A549 (cell line): ENCODE measurements around the gene PIGO. TPM values are rescaled to one million over a fixed set of nuclear protein-coding genes. Genes with fewer than 3 reads are reported as not detected.

ENCODE experiments used
- ATAC-seq, 2 experiments: fragments of 200-7000 bp in 1 of 2; fragments of >200 bp in 1 of 2; cut with Nextera tagmentation in 1 of 2; cut with Tn5 transposase in 1 of 2; 3 replicates each; pipeline versions ENCODE4 v1.8.0 to v1.9.1; 2018 to 2020; ENCODE audit warnings: mild to moderate bottlenecking in 1 of 2, moderate library complexity in 1 of 2
- CTCF ChIA-PET: fragments of 300-600 bp; sonication (Branson Sonifier 250); formaldehyde crosslinking; extraction: SDS; loops from one replicate; lab custom pipeline; 2021; ENCODE audit warnings: antibody characterized with exemption, inconsistent platforms; lab: Yijun Ruan, JAX
- POLR2A ChIA-PET: fragments of 350-600 bp; formaldehyde crosslinking; extraction: SDS; loops from one replicate; lab custom pipeline; 2021; ENCODE audit warnings: antibody characterized with exemption, inconsistent platforms; lab: Yijun Ruan, JAX
- DNase-seq, 2 experiments: peaks; one replicate each; pipeline versions ENCODE4 v3.0.0 to v3.0.0-alpha.2; 2011 to 2016; ENCODE audit warnings: low read depth in 1 of 2, low spot score in 1 of 2
- FAIRE-seq: peaks from 2 replicates; lab custom pipeline; 2011; peaks lifted over from hg19 to GRCh38; lab: Jason Lieb, UNC
- H3K27ac ChIP-seq, 2 experiments: fragments of >200 bp; sonication (Bioruptor Twin); formaldehyde crosslinking; 3 replicates each; pipeline ENCODE4 v1.5.1; 2016 to 2017
- H3K4me1 ChIP-seq: fragments of >200 bp; sonication (Bioruptor Twin); formaldehyde crosslinking; 3 replicates; pipeline ENCODE4 v1.6.1; 2016
- H3K4me2 ChIP-seq: fragments of >200 bp; sonication (Bioruptor Twin); formaldehyde crosslinking; 3 replicates; pipeline ENCODE4 v1.6.1; 2016
- H3K4me3 ChIP-seq: fragments of >200 bp; sonication (Bioruptor Twin); formaldehyde crosslinking; 3 replicates; pipeline ENCODE4 v1.5.1; 2016
- H3K9me3 ChIP-seq: fragments of >200 bp; sonication (Bioruptor Twin); formaldehyde crosslinking; 3 replicates; pipeline ENCODE4 v1.6.1; 2016
- ATOH8 ChIP-seq: fragments of 250-450 bp; sonication (Bioruptor Pico); IDR thresholded peaks from 2 replicates; pipeline ENCODE4 v1.5.0; 2020; ENCODE audit warnings: low read depth, mild to moderate bottlenecking, moderate library complexity
- EP300 ChIP-seq, 2 experiments: fragments of >200 bp; sonication (Bioruptor Twin); formaldehyde crosslinking; IDR thresholded peaks; 2 replicates in 1 of 2; 3 replicates in 1 of 2; pipeline ENCODE4 v1.6.1; 2016 to 2017
- ESRRA ChIP-seq: fragments of 150-350 bp; IDR thresholded peaks from 2 replicates; pipeline ENCODE4 v1.6.1; 2014; ENCODE audit warnings: mild to moderate bottlenecking, low read length, borderline replicate concordance
- FOSL2 ChIP-seq, 2 experiments: fragments of 450-650 bp in 1 of 2; fragments of >200 bp in 1 of 2; sonication (Bioruptor Twin) in 1 of 2; formaldehyde crosslinking; IDR thresholded peaks; 2 replicates each; pipeline versions ENCODE4 v1.5.0 to v1.6.1; 2016 to 2020; ENCODE audit warnings: mild to moderate bottlenecking in 1 of 2, moderate library complexity in 1 of 2
- FOXS1 ChIP-seq: fragments of 250-450 bp; sonication (Bioruptor Pico); IDR thresholded peaks from 2 replicates; pipeline ENCODE4 v1.5.0; 2020; ENCODE audit warnings: mild to moderate bottlenecking, moderate library complexity
- HDAC2 ChIP-seq: fragments of 200-600 bp; sonication (generic); IDR thresholded peaks from 2 replicates; pipeline ENCODE4 v1.6.1; 2016
- HEYL ChIP-seq: fragments of 250-450 bp; sonication (Bioruptor Pico); IDR thresholded peaks from 2 replicates; pipeline ENCODE4 v1.8.0; 2021; ENCODE audit warnings: mild to moderate bottlenecking, moderate library complexity
- HOXA7 ChIP-seq: fragments of 250-450 bp; sonication (Bioruptor Pico); IDR thresholded peaks from 2 replicates; pipeline ENCODE4 v1.5.0; 2020; ENCODE audit warnings: mild to moderate bottlenecking, moderate library complexity
- HOXB5 ChIP-seq: fragments of 250-450 bp; sonication (Bioruptor Pico); IDR thresholded peaks from 2 replicates; pipeline ENCODE4 v1.5.0; 2020; ENCODE audit warnings: mild to moderate bottlenecking, moderate library complexity
- JUN ChIP-seq, 2 experiments: fragments of >200 bp; sonication (Bioruptor Twin); formaldehyde crosslinking; IDR thresholded peaks; 2 replicates in 1 of 2; 3 replicates in 1 of 2; pipeline ENCODE4 v1.6.1; 2016 to 2017
- JUNB ChIP-seq: fragments of >200 bp; sonication (Bioruptor Twin); formaldehyde crosslinking; IDR thresholded peaks from 2 replicates; pipeline ENCODE4 v1.6.1; 2016
- KDM1A ChIP-seq: fragments of 200-600 bp; sonication (generic); IDR thresholded peaks from 2 replicates; pipeline ENCODE4 v1.6.1; 2016; ENCODE audit warnings: low read depth, mild to moderate bottlenecking
- MAFK ChIP-seq: fragments of 450-650 bp; IDR thresholded peaks from 2 replicates; pipeline ENCODE4 v1.6.1; 2014; ENCODE audit not compliant: partially characterized antibody
- MAZ ChIP-seq: fragments of 150-350 bp; IDR thresholded peaks from 2 replicates; pipeline ENCODE4 v1.6.1; 2014; ENCODE audit warnings: antibody characterized with exemption, low read depth, low read length, borderline replicate concordance
- NFE2L2 ChIP-seq: fragments of 150-350 bp; conservative IDR thresholded peaks from 2 replicates; pipeline ENCODE4 v1.6.1; 2014; ENCODE audit warnings: low read length
- NR3C1 ChIP-seq: fragments of >200 bp; sonication (Bioruptor Twin); formaldehyde crosslinking; IDR thresholded peaks from 3 replicates; pipeline ENCODE4 v1.6.1; 2017
- RCOR1 ChIP-seq: fragments of 150-350 bp; IDR thresholded peaks from 2 replicates; pipeline ENCODE4 v1.6.1; 2014; ENCODE audit warnings: antibody characterized with exemption, low read length, low read depth
- REST ChIP-seq: fragments of 200-600 bp; sonication (generic); IDR thresholded peaks from 2 replicates; pipeline ENCODE4 v1.6.1; 2016; ENCODE audit warnings: antibody characterized with exemption, mild to moderate bottlenecking, moderate library complexity
- RNF2 ChIP-seq: fragments of 200-600 bp; sonication (generic); IDR thresholded peaks from 2 replicates; pipeline ENCODE4 v1.6.1; 2016; ENCODE audit warnings: low read depth, mild to moderate bottlenecking, antibody characterized with exemption, moderate library complexity, borderline replicate concordance
- SMC3 ChIP-seq: fragments of >200 bp; sonication (Bioruptor Twin); formaldehyde crosslinking; IDR thresholded peaks from 3 replicates; pipeline ENCODE4 v1.6.1; 2018; ENCODE audit warnings: inconsistent platforms
- TP53 ChIP-seq: fragments of 250-450 bp; sonication (Bioruptor Pico); IDR thresholded peaks from 2 replicates; pipeline ENCODE4 v1.5.0; 2021; ENCODE audit warnings: mild to moderate bottlenecking, moderate library complexity
- ZC3H11A ChIP-seq: fragments of 450-650 bp; IDR thresholded peaks from 2 replicates; pipeline ENCODE4 v1.6.1; 2014; ENCODE audit warnings: antibody characterized with exemption, mild to moderate bottlenecking
- ZFP36 ChIP-seq: fragments of 450-650 bp; IDR thresholded peaks from 2 replicates; pipeline ENCODE4 v1.6.1; 2014; ENCODE audit warnings: borderline replicate concordance; ENCODE audit not compliant: partially characterized antibody
- ZSCAN20 ChIP-seq: fragments of 250-450 bp; sonication (Bioruptor Pico); IDR thresholded peaks from 2 replicates; pipeline ENCODE4 v1.8.0; 2022; ENCODE audit warnings: mild to moderate bottlenecking, moderate library complexity
- WGBS: methylation state at CpG from one replicate; pipeline ENCODE4 v1.1.6; 2017; ENCODE audit errors: missing lambda C conversion rate; 5-methylcytosine and 5-hydroxymethylcytosine counted together
- polyA plus RNA-seq, 4 experiments: library from polyadenylated mRNA; depleted of rRNA in 3 of 4; stranded (reverse); fragments of >200 nt; fragmentation: RNase III in 1 of 4; extraction: RNeasy Plus Mini Kit Qiagen cat#74134 plus additional on column Dnase treatment in 1 of 4; gene quantifications; 2 replicates in 3 of 4; 3 replicates in 1 of 4; pipeline ENCODE4 v1.2.3, GENCODE V29; 2011 to 2017
- TF ChIP-seq, protein P1 (sequence below): IDR thresholded peaks from 2 replicates; pipeline ENCODE4 v1.6.1; 2012
- TF ChIP-seq, protein P2 (sequence below): IDR thresholded peaks from 2 replicates; pipeline ENCODE4 v1.6.1; 2012

Gene PIGO
- polyA plus RNA-seq, 2 of the 4 experiments (the other 2 are of a cell fraction), result 47.0 to 50.4 TPM

DNA sequence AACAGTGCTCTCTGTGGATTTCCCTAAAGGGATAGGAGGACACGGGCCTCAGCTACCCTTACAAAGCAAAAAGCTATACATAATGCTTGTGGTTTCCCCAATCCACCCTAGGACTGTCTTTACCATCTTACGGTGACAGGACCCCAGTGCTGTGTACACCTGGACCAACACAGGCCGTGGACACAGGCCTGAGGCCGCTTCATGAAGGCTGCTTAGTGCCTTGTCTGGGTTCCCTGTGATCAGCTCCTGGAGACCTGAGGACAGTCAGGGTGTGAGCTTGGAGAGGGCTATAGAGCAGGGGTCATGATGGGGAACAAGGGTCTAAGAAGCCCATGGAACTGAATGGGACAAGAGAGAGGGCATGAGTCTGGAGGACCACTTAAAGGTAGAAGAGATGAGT lies 19.5 kb downstream of the PIGO start:
- ChIA-PET CTCF (interaction anchor here (3.6 to 7.7 kb wide), 3 partner anchors 18 to 401 kb away, joined by 16 to 99 read pairs (median 17); partner anchors contain the start of gene PIGO), POLR2A (interaction anchor here (1.1 kb wide), 1 partner anchor 15 kb away, joined by 3 read pairs; no protein-coding TSS in a partner anchor)
- no peak for FAIRE-seq
- TF ChIP-seq HEYL (CRISPR knock-in tag) (no peak), FOXS1 (no peak)
- ATAC-seq, result no peak
- Histone ChIP-seq H3K27ac (no peak overlapping the region), H3K9me3 (no peaks in the 10 kb centered on the region), H3K4me3 (no peak overlapping the region), H3K4me2 (no peak overlapping the region), H3K4me1 (peaks cover 18% of the 10 kb centered on the region)
- 60% methylated on average over 1 of the region's 4 CpGs for WGBS
- DNase-seq, result no peak

DNA sequence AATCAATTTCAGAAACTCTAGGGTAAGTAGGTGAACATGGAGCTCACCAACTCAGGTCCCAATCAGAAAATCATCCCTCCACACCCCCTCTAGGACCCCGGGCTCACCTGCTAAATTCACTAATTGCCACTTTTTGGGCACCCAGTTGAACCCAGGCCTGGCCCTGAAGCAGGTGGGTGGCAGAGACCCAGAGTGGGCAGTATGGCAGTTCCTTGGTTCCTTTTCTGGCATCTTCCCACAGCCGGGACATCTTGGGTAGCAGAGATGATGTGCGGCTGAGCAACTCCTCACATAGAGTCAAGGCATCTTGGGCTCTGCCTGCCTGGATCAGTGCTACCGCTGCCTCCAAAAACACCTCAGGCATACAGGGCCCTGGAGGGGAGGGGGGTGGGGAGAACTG lies 21.0 kb downstream of the PIGO start:
- no peak for TF ChIP-seq MAZ
- TF ChIP-seq, protein P1, sequence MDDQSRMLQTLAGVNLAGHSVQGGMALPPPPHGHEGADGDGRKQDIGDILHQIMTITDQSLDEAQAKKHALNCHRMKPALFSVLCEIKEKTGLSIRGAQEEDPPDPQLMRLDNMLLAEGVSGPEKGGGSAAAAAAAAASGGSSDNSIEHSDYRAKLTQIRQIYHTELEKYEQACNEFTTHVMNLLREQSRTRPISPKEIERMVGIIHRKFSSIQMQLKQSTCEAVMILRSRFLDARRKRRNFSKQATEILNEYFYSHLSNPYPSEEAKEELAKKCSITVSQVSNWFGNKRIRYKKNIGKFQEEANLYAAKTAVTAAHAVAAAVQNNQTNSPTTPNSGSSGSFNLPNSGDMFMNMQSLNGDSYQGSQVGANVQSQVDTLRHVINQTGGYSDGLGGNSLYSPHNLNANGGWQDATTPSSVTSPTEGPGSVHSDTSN, result no peak
- no peak for TF ChIP-seq KDM1A
- no peak for TF ChIP-seq HOXB5 (CRISPR knock-in tag)
- no peak for TF ChIP-seq RCOR1
- TF ChIP-seq HOXA7 (CRISPR knock-in tag), result no peak
- TF ChIP-seq TP53, result no peak
- no peak for TF ChIP-seq JUN (IDR thresholded peaks at IDR 0.05)
- no peak for TF ChIP-seq FOSL2 (IDR thresholded peaks at IDR 0.05)
- no peak for TF ChIP-seq FOSL2 (CRISPR knock-in tag; IDR thresholded peaks at IDR 0.05)
- TF ChIP-seq NR3C1, result no peak
- TF ChIP-seq HEYL (CRISPR knock-in tag), result no peak
- no peak for TF ChIP-seq REST
- no peak for TF ChIP-seq RNF2
- DNase-seq (no peak), FAIRE-seq (no peak), ATAC-seq (no peak)
- Histone ChIP-seq H3K9me3 (no peaks in the 10 kb centered on the region), H3K4me3 (no peak overlapping the region), H3K4me2 (no peak overlapping the region), H3K27ac (no peak overlapping the region), H3K4me1 (peaks cover 15% of the 10 kb centered on the region)
- CTCF ChIA-PET, result interaction anchor here (0.9 to 7.7 kb wide), 2 partner anchors 10 to 19 kb away, joined by 3 to 99 read pairs; partner anchors contain the start of gene PIGO
- POLR2A ChIA-PET, result no interaction called here
- 94% methylated on average over 4 of the region's 4 CpGs for WGBS

GRCh38 chr9:35074791-35075190 lies 21.6 kb downstream of the PIGO start:
- CTCF ChIA-PET, result interaction anchor here (0.9 to 7.7 kb wide), 2 partner anchors 10 to 20 kb away, joined by 3 to 99 read pairs; partner anchors contain the start of gene PIGO
- no peak for TF ChIP-seq MAFK
- TF ChIP-seq ZFP36, result no peak
- no peak for TF ChIP-seq JUNB
- no peak for TF ChIP-seq NFE2L2
- TF ChIP-seq EP300 (IDR thresholded peaks at IDR 0.05), result no peak
- no peak for TF ChIP-seq KDM1A
- no peak for TF ChIP-seq HDAC2
- TF ChIP-seq ESRRA, result no peak
- TF ChIP-seq SMC3, result no peak
- TF ChIP-seq ZSCAN20 (CRISPR knock-in tag), result no peak
- TF ChIP-seq ZC3H11A, result no peak
- TF ChIP-seq, protein P2, sequence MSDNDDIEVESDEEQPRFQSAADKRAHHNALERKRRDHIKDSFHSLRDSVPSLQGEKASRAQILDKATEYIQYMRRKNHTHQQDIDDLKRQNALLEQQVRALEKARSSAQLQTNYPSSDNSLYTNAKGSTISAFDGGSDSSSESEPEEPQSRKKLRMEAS, result no peak
- TF ChIP-seq MAZ, result no peak
- no peak for TF ChIP-seq RNF2
- TF ChIP-seq REST, result no peak
- no peak for TF ChIP-seq ATOH8 (CRISPR knock-in tag)
- no peak for TF ChIP-seq HOXB5 (CRISPR knock-in tag)
- TF ChIP-seq, all 56 proteins: peak for 0
- Histone ChIP-seq H3K4me3 (no peak overlapping the region), H3K9me3 (no peaks in the 10 kb centered on the region), H3K4me2 (no peak overlapping the region), H3K27ac (no peak overlapping the region), H3K4me1 (peaks cover 21% of the 10 kb centered on the region)
- POLR2A ChIA-PET, result no interaction called here
- FAIRE-seq (no peak), DNase-seq (no peak), ATAC-seq (no peak)
- 90% methylated on average over 8 of the region's 8 CpGs for WGBS
